Natural killer cell treated with Interleukin-12 subunit alpha and Interleukin-12 subunit beta and Interleukin-15 and Interleukin-18, amount 100 ng/mL, for 72 hours (primary cell): ENCODE measurements around the gene MYLK. TPM values are rescaled to one million over a fixed set of nuclear protein-coding genes. Genes with fewer than 3 reads are reported as not detected.

Source experiments
- ATAC-seq, 2 donors: fragments of 150-1000 bp; cut with Tn5 transposase in 1 of 2; sonication (Bioruptor Pico), chemical (Tn5 transposase) in 1 of 2; 2 replicates each; pipeline ENCODE4 v1.10.0; 2021
- DNase-seq: peaks from one replicate; pipeline ENCODE4 v3.0.0; 2022; ENCODE audit warnings: low spot score
- H3K27ac Mint-ChIP-seq, 2 donors: 1 replicate in 1 of 2; 2 replicates in 1 of 2; pipeline ENCODE4 v1.8.0; 2022; ENCODE audit warnings: mixed read lengths in 2 of 2, mild to moderate bottlenecking in 1 of 2, moderate library complexity in 1 of 2
- H3K27me3 Mint-ChIP-seq, 2 donors: 1 replicate in 1 of 2; 2 replicates in 1 of 2; pipeline ENCODE4 v1.8.0; 2022; ENCODE audit warnings: mixed read lengths in 2 of 2
- H3K36me3 Mint-ChIP-seq: one replicate; pipeline ENCODE4 v1.8.0; 2022; ENCODE audit warnings: mixed read lengths
- H3K4me1 Mint-ChIP-seq, 2 donors: 1 replicate in 1 of 2; 2 replicates in 1 of 2; pipeline ENCODE4 v1.8.0; 2022; ENCODE audit warnings: low read depth in 2 of 2, mixed read lengths in 2 of 2, mild to moderate bottlenecking in 1 of 2
- H3K4me3 Mint-ChIP-seq: one replicate; pipeline ENCODE4 v1.8.0; 2022; ENCODE audit warnings: mixed read lengths
- H3K9me3 Mint-ChIP-seq: 2 replicates; pipeline ENCODE4 v1.8.0; 2022; ENCODE audit warnings: mixed read lengths
- total RNA-seq, 2 donors: library from RNA; stranded (reverse); gene quantifications; one replicate each; pipeline ENCODE4 v1.2.3, GENCODE V29; 2022

Gene MYLK
- total RNA-seq, 2 donors from 2014 or later: 0.12 to 0.14 TPM

- Mint-ChIP-seq H3K27ac (no peak overlapping the region), H3K9me3 (no peaks in the 10 kb centered on the region), H3K27me3 (no peaks in the 10 kb centered on the region), H3K4me3 (no peak overlapping the region), H3K4me1 (no peaks in the 10 kb centered on the region), H3K36me3 (no peaks in the 10 kb centered on the region)
- ATAC-seq (no peak), DNase-seq (no peak)
Observed at GRCh38 chr3:123635717-123636116, 248.4 kb downstream of the MYLK start.

GRCh38 chr3:123635217-123635616, 248.9 kb downstream of the MYLK start:
- Mint-ChIP-seq H3K27ac (no peak overlapping the region), H3K4me3 (no peak overlapping the region), H3K27me3 (no peaks in the 10 kb centered on the region), H3K4me1 (no peaks in the 10 kb centered on the region), H3K36me3 (no peaks in the 10 kb centered on the region), H3K9me3 (no peaks in the 10 kb centered on the region)
- ATAC-seq (no peak), DNase-seq (no peak)

DNA sequence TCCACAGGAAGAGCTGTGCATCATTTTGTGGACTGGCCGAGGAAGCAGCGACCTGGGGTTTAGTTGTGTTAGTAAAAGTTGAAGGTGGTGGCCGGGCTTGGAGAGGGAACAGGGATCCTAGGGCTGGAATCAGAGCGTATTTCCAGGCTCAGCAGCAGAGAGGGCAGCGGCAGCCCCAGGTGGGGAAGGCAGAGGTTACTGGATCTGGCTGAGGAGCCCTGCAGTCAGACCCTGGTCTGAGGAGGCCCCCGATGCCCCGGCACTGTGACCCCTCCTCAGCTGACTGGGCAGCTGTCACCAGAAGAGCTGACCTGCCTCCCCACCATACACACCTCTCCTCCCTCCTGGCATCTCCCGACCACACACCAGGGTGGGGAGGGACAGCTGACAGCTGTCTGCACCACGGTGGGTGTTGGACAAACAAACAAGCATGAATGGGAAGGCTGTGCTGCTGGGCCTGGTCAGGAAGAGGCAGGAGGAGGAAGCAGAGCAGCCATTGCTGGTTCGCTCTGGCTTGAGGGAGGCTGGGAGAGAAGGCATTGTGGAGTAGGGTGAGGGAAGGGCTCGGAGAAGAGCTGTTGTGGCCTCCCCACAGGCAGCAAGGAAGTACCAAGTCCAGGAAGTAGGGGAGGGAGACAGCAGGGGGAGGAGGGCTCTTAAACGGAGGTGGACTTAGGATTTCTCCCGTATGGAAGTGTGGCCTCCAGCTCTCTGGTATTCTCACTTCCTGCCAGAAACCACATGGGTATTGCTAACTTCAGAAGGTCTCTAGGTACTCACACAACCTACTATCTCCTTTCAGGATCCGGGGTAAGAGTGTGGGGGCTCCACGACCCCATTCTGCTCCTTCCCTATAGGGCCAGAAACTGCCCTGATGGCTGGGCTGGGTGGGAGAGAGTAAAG, 249.7 kb downstream of the MYLK start:
- Mint-ChIP-seq H3K36me3 (no peaks in the 10 kb centered on the region), H3K9me3 (no peaks in the 10 kb centered on the region), H3K27ac (no peak overlapping the region), H3K4me1 (no peaks in the 10 kb centered on the region), H3K4me3 (no peak overlapping the region), H3K27me3 (no peaks in the 10 kb centered on the region)
- ATAC-seq (no peak), DNase-seq (no peak)

DNA sequence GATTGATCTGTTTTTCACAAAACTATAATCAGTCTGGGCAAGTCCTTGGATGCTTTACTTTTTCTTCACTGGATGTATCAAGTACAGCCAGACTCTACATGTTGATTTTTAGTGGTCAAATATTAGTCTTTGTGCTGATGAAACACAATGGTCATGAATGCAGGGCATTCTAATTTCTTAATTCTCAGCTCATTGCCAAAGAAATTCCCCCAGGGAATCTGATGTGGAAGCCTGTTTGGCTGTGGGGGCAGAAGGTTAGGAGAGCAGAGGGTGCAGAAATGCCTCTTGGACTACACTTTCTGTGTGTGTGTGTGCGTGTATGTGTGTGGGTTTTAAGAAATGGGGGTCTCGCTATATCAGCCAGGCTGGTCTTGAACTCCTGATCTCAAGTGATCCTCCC, 250.6 kb downstream of the MYLK start:
- ATAC-seq (no peak), DNase-seq (no peak)
- no peaks in the 10 kb centered on the region for H3K36me3 Mint-ChIP-seq
- no peaks in the 10 kb centered on the region for H3K27me3 Mint-ChIP-seq
- no peaks in the 10 kb centered on the region for H3K4me1 Mint-ChIP-seq
- H3K9me3 Mint-ChIP-seq: no peaks in the 10 kb centered on the region
- H3K4me3 Mint-ChIP-seq: no peak overlapping the region
- H3K27ac Mint-ChIP-seq: no peak overlapping the region

DNA sequence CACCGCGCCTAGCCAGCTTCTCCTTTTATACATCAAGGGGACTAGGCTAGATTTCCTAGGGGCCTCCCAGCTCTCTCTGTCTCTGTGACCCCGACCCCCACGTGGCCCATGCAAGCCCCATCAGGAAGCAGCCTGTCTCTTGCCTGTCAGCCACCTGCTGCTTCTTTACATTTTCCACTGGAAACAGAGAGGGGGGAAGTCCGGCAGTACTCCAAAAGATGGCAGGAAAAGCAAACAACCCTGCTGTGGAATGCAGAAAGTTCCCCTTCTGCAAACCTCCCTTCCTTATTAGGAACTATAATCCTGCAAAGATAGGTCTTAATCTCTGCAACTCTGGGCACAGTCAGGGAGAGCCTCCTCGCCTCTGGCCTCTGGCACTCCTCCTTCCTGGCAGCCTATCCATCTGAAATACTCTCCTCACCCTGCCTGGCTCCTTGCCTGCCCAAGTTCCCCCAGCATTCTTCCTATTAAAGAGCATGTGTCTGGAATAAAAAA, 251.9 kb downstream of the MYLK start:
- no peak overlapping the region for H3K4me3 Mint-ChIP-seq
- no peak overlapping the region for H3K27ac Mint-ChIP-seq
- no peak for DNase-seq
- ATAC-seq: no peak
- no peaks in the 10 kb centered on the region for H3K27me3 Mint-ChIP-seq
- H3K9me3 Mint-ChIP-seq: no peaks in the 10 kb centered on the region
- no peaks in the 10 kb centered on the region for H3K36me3 Mint-ChIP-seq
- H3K4me1 Mint-ChIP-seq: no peaks in the 10 kb centered on the region

GRCh38 chr3:123629747-123630047, 254.4 kb downstream of the MYLK start:
- Mint-ChIP-seq H3K4me1 (no peaks in the 10 kb centered on the region), H3K36me3 (no peaks in the 10 kb centered on the region), H3K27me3 (no peaks in the 10 kb centered on the region), H3K27ac (no peak overlapping the region), H3K9me3 (no peaks in the 10 kb centered on the region), H3K4me3 (no peak overlapping the region)
- DNase-seq (no peak), ATAC-seq (no peak)

- Mint-ChIP-seq H3K4me3 (no peak overlapping the region), H3K36me3 (no peaks in the 10 kb centered on the region), H3K27me3 (no peaks in the 10 kb centered on the region), H3K9me3 (no peaks in the 10 kb centered on the region), H3K4me1 (no peaks in the 10 kb centered on the region), H3K27ac (no peak overlapping the region)
- DNase-seq: no peak
- ATAC-seq: no peak
Observed at GRCh38 chr3:123628996-123629746, 255.0 kb downstream of the MYLK start.

- Mint-ChIP-seq H3K27ac (no peak overlapping the region), H3K4me3 (no peak overlapping the region), H3K27me3 (no peaks in the 10 kb centered on the region), H3K4me1 (no peaks in the 10 kb centered on the region), H3K36me3 (no peaks in the 10 kb centered on the region), H3K9me3 (no peaks in the 10 kb centered on the region)
- ATAC-seq (peak in 1 of 2 donors; percentile 50), DNase-seq (no peak)
Observed at GRCh38 chr3:123627673-123628670, 256.2 kb downstream of the MYLK start.

DNA sequence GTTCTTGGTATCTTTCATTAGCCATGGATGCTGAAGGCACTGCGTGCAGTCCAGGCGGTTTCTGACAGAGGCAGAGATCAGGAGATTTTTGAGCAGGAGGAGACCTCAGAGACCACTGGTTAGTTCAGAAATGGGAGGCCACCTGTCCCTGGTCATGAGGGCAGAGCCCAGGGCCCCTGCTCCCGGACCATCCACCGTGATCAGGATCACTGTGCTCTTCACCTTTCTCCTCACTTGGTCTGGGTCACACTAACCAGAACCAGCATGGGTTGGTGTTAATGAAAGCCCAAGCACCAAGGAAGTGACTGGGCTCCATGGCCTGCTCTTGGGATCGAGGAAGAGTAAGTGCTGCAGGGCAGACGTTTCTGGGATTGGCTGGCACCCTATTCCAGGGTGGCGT, 257.3 kb downstream of the MYLK start:
- Mint-ChIP-seq H3K4me3 (no peak overlapping the region), H3K27ac (no peak overlapping the region), H3K27me3 (no peaks in the 10 kb centered on the region), H3K4me1 (no peaks in the 10 kb centered on the region), H3K36me3 (no peaks in the 10 kb centered on the region), H3K9me3 (no peaks in the 10 kb centered on the region)
- DNase-seq (no peak), ATAC-seq (no peak)

DNA sequence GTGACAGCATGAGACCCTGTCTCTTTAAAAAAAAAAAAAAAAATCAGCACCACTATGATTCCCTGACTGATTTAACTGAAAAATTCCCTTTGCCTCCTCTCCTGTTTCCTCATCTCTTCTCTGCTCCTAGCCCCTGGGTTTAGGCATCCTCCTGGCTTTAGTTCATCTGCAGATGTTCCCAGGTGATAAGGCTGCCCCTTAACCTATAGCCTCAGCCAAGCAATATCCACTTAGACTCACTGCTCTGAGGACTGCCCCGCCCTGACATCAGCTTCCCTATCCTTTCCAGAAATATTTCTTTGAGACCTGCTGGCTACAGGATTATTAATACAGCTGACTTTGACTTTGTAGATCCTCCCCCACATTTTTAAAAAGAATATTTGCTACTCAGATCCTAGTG, 259.8 kb downstream of the MYLK start:
- no peaks in the 10 kb centered on the region for H3K27me3 Mint-ChIP-seq
- ATAC-seq (no peak), DNase-seq (no peak)
- H3K4me1 Mint-ChIP-seq: no peaks in the 10 kb centered on the region
- no peak overlapping the region for H3K27ac Mint-ChIP-seq
- H3K4me3 Mint-ChIP-seq: no peak overlapping the region
- no peaks in the 10 kb centered on the region for H3K36me3 Mint-ChIP-seq
- H3K9me3 Mint-ChIP-seq: no peaks in the 10 kb centered on the region

DNA sequence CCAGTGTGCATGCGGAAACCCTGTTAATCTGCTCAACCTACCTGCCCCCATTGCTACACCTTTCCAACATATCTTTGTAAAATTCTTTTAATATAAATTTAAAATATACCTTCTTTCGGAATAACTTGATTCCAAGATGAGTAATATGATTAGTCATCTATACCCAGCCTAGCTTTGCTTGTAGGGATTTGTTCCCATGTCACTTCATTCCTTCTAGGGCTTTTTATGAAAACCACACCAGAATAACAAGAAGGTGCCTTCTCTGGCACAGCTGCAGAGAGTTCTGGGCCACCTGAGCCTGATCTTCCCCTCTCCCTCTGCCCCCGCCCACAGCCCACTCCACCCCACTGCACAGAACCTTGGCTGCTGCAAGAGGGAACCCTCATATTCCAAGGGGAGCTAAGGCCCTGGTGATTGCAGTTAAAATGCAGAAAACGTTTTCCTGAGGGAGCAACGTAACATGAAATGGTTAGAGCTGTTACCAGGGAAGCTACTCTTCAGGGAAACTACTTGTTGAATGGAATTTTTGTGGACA, 260.7 kb downstream of the MYLK start:
- DNase-seq (no peak), ATAC-seq (no peak)
- H3K27me3 Mint-ChIP-seq: no peaks in the 10 kb centered on the region
- H3K4me3 Mint-ChIP-seq: no peak overlapping the region
- H3K9me3 Mint-ChIP-seq: no peaks in the 10 kb centered on the region
- no peaks in the 10 kb centered on the region for H3K36me3 Mint-ChIP-seq
- no peaks in the 10 kb centered on the region for H3K4me1 Mint-ChIP-seq
- no peak overlapping the region for H3K27ac Mint-ChIP-seq

- H3K9me3 Mint-ChIP-seq: no peaks in the 10 kb centered on the region
- H3K27ac Mint-ChIP-seq: no peak overlapping the region
- no peaks in the 10 kb centered on the region for H3K36me3 Mint-ChIP-seq
- DNase-seq (no peak), ATAC-seq (no peak)
- H3K4me3 Mint-ChIP-seq: no peak overlapping the region
- no peaks in the 10 kb centered on the region for H3K27me3 Mint-ChIP-seq
- H3K4me1 Mint-ChIP-seq: no peaks in the 10 kb centered on the region
Observed at GRCh38 chr3:123622766-123623165, 261.4 kb downstream of the MYLK start.

DNA sequence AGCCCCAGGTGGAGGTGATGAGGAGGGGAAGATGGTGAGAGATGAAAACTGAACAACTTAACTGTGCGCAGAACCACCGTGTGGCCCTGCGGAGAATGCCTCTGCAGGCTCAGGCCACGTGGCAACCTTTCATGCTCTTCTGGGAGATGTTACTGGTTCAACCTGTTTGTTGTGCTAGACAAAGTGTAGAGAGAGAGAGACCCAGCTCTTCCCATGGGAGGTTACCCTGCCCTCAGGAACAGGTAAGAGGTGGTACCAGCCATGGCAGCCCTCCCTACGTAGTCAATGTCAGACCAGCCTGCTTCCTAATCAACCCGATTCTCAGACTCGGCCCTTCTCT, 262.3 kb downstream of the MYLK start:
- ATAC-seq: no peak
- no peak overlapping the region for H3K27ac Mint-ChIP-seq

More for the DNA sequence above, 262.3 kb downstream of the MYLK start:
- no peak for DNase-seq
- H3K9me3 Mint-ChIP-seq: no peaks in the 10 kb centered on the region
- no peak overlapping the region for H3K4me3 Mint-ChIP-seq
- no peaks in the 10 kb centered on the region for H3K36me3 Mint-ChIP-seq
- H3K4me1 Mint-ChIP-seq: no peaks in the 10 kb centered on the region
- H3K27me3 Mint-ChIP-seq: no peaks in the 10 kb centered on the region
